Activated T-cell treated with anti-CD3 and anti-CD28 coated beads, Interleukin-2, amount 50 U/mL, for 72 hours (primary cell): ENCODE results near the gene XYLB. TPM values are rescaled to one million over a fixed set of nuclear protein-coding genes. Genes with fewer than 3 reads are reported as not detected.
A peak's percentile ranks its signal among the peaks of the same experiment; 100 is the strongest.

Experiments
- ATAC-seq, 2 donors: fragments of 150-1000 bp; cut with Tn5 transposase; replicated peaks in 1 of 2; 2 replicates each; pipeline ENCODE4 v1.10.0; 2021; ENCODE audit warnings: moderate library complexity in 2 of 2, mild to moderate bottlenecking in 1 of 2
- DNase-seq, 2 donors: peaks; one replicate each; pipeline ENCODE4 v3.0.0; 2021 to 2022; ENCODE audit warnings: mixed read lengths in 1 of 2
- H3K27ac Mint-ChIP-seq: one replicate; pipeline ENCODE4 v1.8.0; 2022; ENCODE audit warnings: mild to moderate bottlenecking, moderate library complexity, mixed read lengths
- H3K27me3 Mint-ChIP-seq: one replicate; pipeline ENCODE4 v1.8.0; 2022; ENCODE audit warnings: low read depth, mixed read lengths
- H3K36me3 Mint-ChIP-seq, 2 donors: one replicate each; pipeline ENCODE4 v1.8.0; 2022; ENCODE audit warnings: mixed read lengths in 2 of 2, mild to moderate bottlenecking in 1 of 2; ENCODE audit not compliant: insufficient read depth in 2 of 2
- H3K4me1 Mint-ChIP-seq: one replicate; pipeline ENCODE4 v1.8.0; 2022; ENCODE audit warnings: low read depth, mixed read lengths
- H3K4me3 Mint-ChIP-seq, 2 donors: one replicate each; pipeline ENCODE4 v1.8.0; 2022; ENCODE audit warnings: mild to moderate bottlenecking in 2 of 2, mixed read lengths in 2 of 2, moderate library complexity in 2 of 2
- H3K9me3 Mint-ChIP-seq, 2 donors: one replicate each; pipeline ENCODE4 v1.8.0; 2022; ENCODE audit warnings: mixed read lengths in 2 of 2
- total RNA-seq, 2 donors: library from RNA; stranded (reverse); gene quantifications; one replicate each; pipeline ENCODE4 v1.2.3, GENCODE V29; 2022

Gene XYLB
- total RNA-seq, 2 donors from 2014 or later: 2.4 to 2.9 TPM

GRCh38 chr3:38374221-38374620, 27.6 kb downstream of the XYLB start:
- H3K27me3 Mint-ChIP-seq: no peaks in the 10 kb centered on the region
- H3K36me3 Mint-ChIP-seq: peaks cover 5 to 12% of the 10 kb centered on the region in 2 donors
- H3K27ac Mint-ChIP-seq: no peak overlapping the region
- H3K4me1 Mint-ChIP-seq: peaks cover 27% of the 10 kb centered on the region
- DNase-seq (peak; percentile 12 to 22), ATAC-seq (peak; percentile 59 to 69)
- peak overlapping the region in 1 of 2 donors; percentile 38 for H3K4me3 Mint-ChIP-seq
- no peaks in the 10 kb centered on the region for H3K9me3 Mint-ChIP-seq

GRCh38 chr3:38375072-38375471, 28.5 kb downstream of the XYLB start:
- DNase-seq: no peak
- H3K4me3 Mint-ChIP-seq: no peak overlapping the region
- H3K36me3 Mint-ChIP-seq: peaks cover 6 to 14% of the 10 kb centered on the region in 2 donors
- no peak for ATAC-seq
- H3K9me3 Mint-ChIP-seq: peaks cover 0 to 2% of the 10 kb centered on the region in 2 donors
- H3K27ac Mint-ChIP-seq: no peak overlapping the region
- no peaks in the 10 kb centered on the region for H3K27me3 Mint-ChIP-seq
- peaks cover 27% of the 10 kb centered on the region for H3K4me1 Mint-ChIP-seq

GRCh38 chr3:38375488-38376097, 29.0 kb downstream of the XYLB start:
- Mint-ChIP-seq H3K4me3 (no peak overlapping the region), H3K36me3 (peaks cover 7 to 16% of the 10 kb centered on the region in 2 donors), H3K9me3 (peaks cover 0 to 2% of the 10 kb centered on the region in 2 donors), H3K27me3 (no peaks in the 10 kb centered on the region), H3K27ac (no peak overlapping the region), H3K4me1 (peaks cover 27% of the 10 kb centered on the region)
- DNase-seq: no peak
- no peak for ATAC-seq

- Mint-ChIP-seq H3K4me1 (peaks cover 27% of the 10 kb centered on the region), H3K36me3 (peaks cover 9 to 21% of the 10 kb centered on the region in 2 donors)
These were observed 29.7 kb downstream of the XYLB start for GRCh38 chr3:38376098-38376816.

GRCh38 chr3:38379201-38379770, 32.7 kb downstream of the XYLB start:
- no peak overlapping the region for H3K4me3 Mint-ChIP-seq
- DNase-seq (no peak), ATAC-seq (no peak)
- no peak overlapping the region for H3K27ac Mint-ChIP-seq
- peaks cover 10 to 27% of the 10 kb centered on the region in 2 donors for H3K36me3 Mint-ChIP-seq
- no peaks in the 10 kb centered on the region for H3K27me3 Mint-ChIP-seq
- H3K9me3 Mint-ChIP-seq: peaks cover 1 to 6% of the 10 kb centered on the region in 2 donors
- H3K4me1 Mint-ChIP-seq: peaks cover 11% of the 10 kb centered on the region

More at GRCh38 chr3:38376098-38376816, 29.7 kb downstream of the XYLB start:
- no peaks in the 10 kb centered on the region for H3K27me3 Mint-ChIP-seq
- no peak for ATAC-seq
- H3K27ac Mint-ChIP-seq: no peak overlapping the region
- H3K9me3 Mint-ChIP-seq: peaks cover 0 to 5% of the 10 kb centered on the region in 2 donors
- H3K4me3 Mint-ChIP-seq: no peak overlapping the region
- DNase-seq: no peak

GRCh38 chr3:38382506-38383080, 36.0 kb downstream of the XYLB start:
- no peaks in the 10 kb centered on the region for H3K27me3 Mint-ChIP-seq
- DNase-seq (no peak), ATAC-seq (no peak)
- no peaks in the 10 kb centered on the region for H3K4me1 Mint-ChIP-seq
- H3K9me3 Mint-ChIP-seq: peaks cover 1 to 9% of the 10 kb centered on the region in 2 donors
- peaks cover 16 to 39% of the 10 kb centered on the region in 2 donors for H3K36me3 Mint-ChIP-seq
- no peak overlapping the region for H3K27ac Mint-ChIP-seq
- H3K4me3 Mint-ChIP-seq: no peak overlapping the region

- Mint-ChIP-seq H3K4me1 (no peaks in the 10 kb centered on the region), H3K27me3 (no peaks in the 10 kb centered on the region), H3K36me3 (peaks cover 16 to 41% of the 10 kb centered on the region in 2 donors), H3K27ac (no peak overlapping the region), H3K4me3 (no peak overlapping the region), H3K9me3 (peaks cover 1 to 9% of the 10 kb centered on the region in 2 donors)
- DNase-seq (no peak), ATAC-seq (no peak)
These were observed 36.7 kb downstream of the XYLB start for GRCh38 chr3:38383156-38383875.

- Mint-ChIP-seq H3K4me3 (no peak overlapping the region), H3K9me3 (peaks cover 2 to 4% of the 10 kb centered on the region in 2 donors), H3K27ac (no peak overlapping the region), H3K4me1 (no peaks in the 10 kb centered on the region), H3K27me3 (no peaks in the 10 kb centered on the region), H3K36me3 (peaks cover 8 to 24% of the 10 kb centered on the region in 2 donors)
- no peak for ATAC-seq
- DNase-seq: no peak
These were observed 40.6 kb downstream of the XYLB start for GRCh38 chr3:38386992-38387750.

GRCh38 chr3:38387862-38388261, 41.3 kb downstream of the XYLB start:
- peaks cover 8 to 26% of the 10 kb centered on the region in 2 donors for H3K36me3 Mint-ChIP-seq
- DNase-seq (no peak), ATAC-seq (no peak)
- H3K27ac Mint-ChIP-seq: no peak overlapping the region
- no peak overlapping the region for H3K4me3 Mint-ChIP-seq
- no peaks in the 10 kb centered on the region for H3K4me1 Mint-ChIP-seq
- peaks cover 2 to 4% of the 10 kb centered on the region in 2 donors for H3K9me3 Mint-ChIP-seq
- no peaks in the 10 kb centered on the region for H3K27me3 Mint-ChIP-seq

- Mint-ChIP-seq H3K36me3 (peaks cover 5 to 18% of the 10 kb centered on the region in 2 donors), H3K9me3 (peaks cover 0 to 2% of the 10 kb centered on the region in 2 donors), H3K4me1 (no peaks in the 10 kb centered on the region), H3K27ac (no peak overlapping the region), H3K27me3 (no peaks in the 10 kb centered on the region), H3K4me3 (no peak overlapping the region)
- ATAC-seq: no peak
- no peak for DNase-seq
These were observed 46.1 kb downstream of the XYLB start for GRCh38 chr3:38392604-38393163.

GRCh38 chr3:38396239-38396638, 49.7 kb downstream of the XYLB start:
- Mint-ChIP-seq H3K4me3 (no peak overlapping the region), H3K4me1 (no peaks in the 10 kb centered on the region), H3K27me3 (no peaks in the 10 kb centered on the region), H3K27ac (no peak overlapping the region), H3K36me3 (peaks cover 6 to 13% of the 10 kb centered on the region in 2 donors), H3K9me3 (no peaks in the 10 kb centered on the region)
- DNase-seq: no peak
- no peak for ATAC-seq

- Mint-ChIP-seq H3K27ac (no peak overlapping the region), H3K4me1 (no peaks in the 10 kb centered on the region), H3K36me3 (peaks cover 6 to 13% of the 10 kb centered on the region in 2 donors), H3K9me3 (no peaks in the 10 kb centered on the region), H3K27me3 (no peaks in the 10 kb centered on the region), H3K4me3 (no peak overlapping the region)
- no peak for ATAC-seq
- no peak for DNase-seq
These were observed 50.3 kb downstream of the XYLB start for GRCh38 chr3:38396861-38397260.
